HL-60/S4 (cell line): ENCODE data around the gene LRMDA.
"Not testable (repeated sequence)": the region's sequence is repeated elsewhere in the genome, so short reads cannot be mapped to it uniquely, and the experiment has no call there.

Experiments
- in situ Hi-C: fragments of 300-500 bp; cut with MboI; formaldehyde crosslinking; loops from 2 replicates; pipeline ENCODE4 v1.14.3; 2022; ENCODE audit warnings: low sequenced_read_pairs

LRMDA gene

GRCh38 chr10:75502389-75502788, 71.0 kb downstream of the LRMDA start:
- in situ Hi-C loops, result no loop called here

- in situ Hi-C loops, result no loop called here
These were observed 71.4 kb downstream of the LRMDA start for GRCh38 chr10:75502838-75503237.

- in situ Hi-C loops, result no loop called here
These were observed 73.9 kb downstream of the LRMDA start for GRCh38 chr10:75505293-75505692.

GRCh38 chr10:75505840-75506506, 74.5 kb downstream of the LRMDA start:
- in situ Hi-C loops, result no loop called here

GRCh38 chr10:75506930-75507329, 75.5 kb downstream of the LRMDA start:
- in situ Hi-C loops, result no loop called here

- in situ Hi-C loops, result no loop called here
These were observed 76.0 kb downstream of the LRMDA start for GRCh38 chr10:75507469-75507868.

- in situ Hi-C loops, result no loop called here
These were observed 76.9 kb downstream of the LRMDA start for GRCh38 chr10:75508239-75508813.

GRCh38 chr10:75508814-75509306, 77.4 kb downstream of the LRMDA start:
- in situ Hi-C loops, result no loop called here

GRCh38 chr10:75509706-75510105, 78.3 kb downstream of the LRMDA start:
- in situ Hi-C loops, result no loop called here

- in situ Hi-C loops, result no loop called here
These were observed 79.6 kb downstream of the LRMDA start for GRCh38 chr10:75511011-75511410.

GRCh38 chr10:75512203-75512933, 80.9 kb downstream of the LRMDA start:
- in situ Hi-C loops, result no loop called here

GRCh38 chr10:75513292-75513885, 82.0 kb downstream of the LRMDA start:
- in situ Hi-C loops, result no loop called here

GRCh38 chr10:75514830-75515229, 83.4 kb downstream of the LRMDA start:
- in situ Hi-C loops, result no loop called here

GRCh38 chr10:75516154-75516553, 84.7 kb downstream of the LRMDA start:
- in situ Hi-C loops, result not testable (repeated sequence)

- in situ Hi-C loops, result not testable (repeated sequence)
These were observed 87.8 kb downstream of the LRMDA start for GRCh38 chr10:75519213-75519612.

- in situ Hi-C loops, result not testable (repeated sequence)
These were observed 89.9 kb downstream of the LRMDA start for GRCh38 chr10:75521194-75521829.

- in situ Hi-C loops, result no loop called here
These were observed 93.6 kb downstream of the LRMDA start for GRCh38 chr10:75525067-75525466.

GRCh38 chr10:75525646-75526045, 94.2 kb downstream of the LRMDA start:
- in situ Hi-C loops, result no loop called here

- in situ Hi-C loops, result no loop called here
These were observed 96.1 kb downstream of the LRMDA start for GRCh38 chr10:75527542-75527941.

- in situ Hi-C loops, result no loop called here
These were observed 97.0 kb downstream of the LRMDA start for GRCh38 chr10:75528392-75528791.

GRCh38 chr10:75530299-75530698, 98.9 kb downstream of the LRMDA start:
- in situ Hi-C loops, result no loop called here
